K562 treated with DMSO at 1 percent for 48 hours (cell line): ENCODE results near the gene TMIGD3. TPM values are rescaled to one million over a fixed set of nuclear protein-coding genes. Genes with fewer than 3 reads are reported as not detected.

ENCODE experiments used
- total RNA-seq: library from RNA; unstranded; fragments of 300-600 nt; gene quantifications from 2 replicates; pipeline ENCODE4 v1.2.3, GENCODE V29; 2022; ENCODE audit warnings: low replicate concordance; ENCODE audit errors: extremely low read depth

Gene TMIGD3
- total RNA-seq: not detected in 2 replicates

DNA sequence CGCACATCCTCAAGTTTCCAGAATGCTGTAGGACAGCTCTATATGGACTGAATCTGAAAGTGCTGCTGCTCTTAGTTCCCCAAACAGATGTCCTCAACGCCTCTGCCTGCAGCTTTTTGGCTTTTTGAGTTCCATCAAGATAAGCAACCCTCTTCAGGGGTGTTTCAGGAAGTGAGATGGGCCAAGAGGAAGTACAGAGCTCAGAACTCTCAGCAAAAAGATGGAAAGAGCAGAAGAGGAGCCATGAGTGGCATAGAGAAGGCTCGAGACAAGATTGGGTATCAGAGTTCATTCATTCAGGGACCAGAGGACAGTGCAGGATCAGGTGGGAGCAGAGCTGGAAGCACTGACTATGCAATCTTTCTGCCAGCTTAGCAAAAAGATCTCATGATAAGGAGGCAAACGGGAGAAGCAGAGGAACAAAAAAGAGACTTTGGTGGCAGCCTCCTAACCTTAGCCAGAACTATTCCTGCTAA is at the start of gene TMIGD3, which contains the start of gene ADORA3:
TSS of gene TMIGD3 (minus strand) at position 49 of the 476 bp plus-strand sequence. CDS start 279 bp downstream, outside the sequence.
TSS of gene ADORA3 (minus strand) at position 49 of the 476 bp plus-strand sequence. CDS start 279 bp downstream, outside the sequence.

DNA sequence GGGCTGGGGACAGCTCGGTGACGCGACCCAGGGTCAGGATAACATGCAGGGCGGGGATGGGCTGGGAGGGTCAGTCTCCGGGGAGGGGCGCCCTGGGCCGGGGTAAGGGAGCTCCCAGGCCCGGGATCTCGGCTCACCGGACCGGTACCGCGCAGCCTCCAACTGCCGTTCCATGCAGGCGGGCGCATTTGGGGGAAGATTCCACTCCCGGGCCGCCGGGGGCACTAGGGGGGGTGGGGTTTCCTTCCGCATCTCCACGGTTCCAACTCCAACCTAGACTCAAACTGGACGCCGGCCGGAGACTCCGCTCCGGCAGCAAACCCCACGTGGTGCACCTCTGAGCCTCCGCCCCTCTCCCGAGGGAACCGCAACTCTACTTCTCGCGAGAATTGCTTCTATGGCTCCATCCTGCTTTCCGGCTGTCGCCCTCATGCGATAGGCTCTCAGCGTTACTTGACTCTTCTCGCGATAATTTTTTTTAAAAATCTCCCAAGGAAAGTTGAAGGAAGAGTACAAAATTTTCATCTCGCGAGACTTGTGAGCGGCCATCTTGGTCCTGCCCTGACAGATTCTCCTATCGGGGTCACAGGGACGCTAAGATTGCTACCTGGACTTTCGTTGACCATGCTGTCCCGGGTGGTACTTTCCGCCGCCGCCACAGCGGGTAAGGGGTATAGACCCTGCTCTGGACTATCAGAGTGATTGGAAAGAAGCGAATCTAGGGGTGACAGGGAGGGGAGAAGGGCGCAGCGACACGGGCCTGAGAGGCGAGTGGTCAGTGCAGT is 54.3 kb downstream of the TMIGD3 start, which contains the start of the genes ATP5PB and WDR77:
TSS of gene ATP5PB (plus strand) at position 547 of the 785 bp plus-strand sequence. CDS start at position 625, 78 bp downstream.
TSS of gene WDR77 (minus strand) at position 339 of the 785 bp plus-strand sequence. CDS start at position 252, 87 bp downstream.

Other genes starting within 250 kb of the TMIGD3 start
- gene CHIA, start 212.8 kb downstream of the TMIGD3 start, total RNA-seq: not detected in 2 replicates
- gene OVGP1, start 75.9 kb downstream of the TMIGD3 start, total RNA-seq: not detected in 2 replicates
- gene WDR77, start 54.4 kb downstream of the TMIGD3 start, total RNA-seq: not detected in 2 replicates
- not detected in 2 replicates for gene ATP5PB, start 54.2 kb downstream of the TMIGD3 start, total RNA-seq
- not detected in 2 replicates for gene C1orf162, start 29.6 kb downstream of the TMIGD3 start, total RNA-seq
- gene ADORA3, start within 50 bp of the TMIGD3 start, total RNA-seq: not detected in 2 replicates
- not detected in 2 replicates for gene RAP1A, start 116.2 kb upstream of the TMIGD3 start, total RNA-seq
- gene INKA2, start 235.8 kb upstream of the TMIGD3 start, total RNA-seq: not detected in 2 replicates